ENCODE results near the gene MAGEB1.

MAGEB1 gene

GRCh38 chrX:30262763-30263162 is 15.8 kb downstream of the MAGEB1 start:
- Mint-ChIP-seq H3K4me3 (no peak overlapping the region), H3K27ac (no peak overlapping the region), H3K9me3 (no peaks in the 10 kb centered on the region), H3K4me1 (no peaks in the 10 kb centered on the region), H3K36me3 (ENCODE audit: low read depth) (no peaks in the 10 kb centered on the region), H3K27me3 (no peaks in the 10 kb centered on the region)
- DNase-seq (no peak), ATAC-seq (no peak)

GRCh38 chrX:30270639-30271038 is 23.7 kb downstream of the MAGEB1 start:
- ATAC-seq (no peak), DNase-seq (no peak)
- Mint-ChIP-seq H3K4me3 (no peak overlapping the region), H3K36me3 (ENCODE audit: low read depth) (no peaks in the 10 kb centered on the region), H3K27me3 (no peaks in the 10 kb centered on the region), H3K9me3 (no peaks in the 10 kb centered on the region), H3K27ac (no peak overlapping the region), H3K4me1 (no peaks in the 10 kb centered on the region)

GRCh38 chrX:30275498-30275897 is 28.6 kb downstream of the MAGEB1 start:
- H3K4me3 Mint-ChIP-seq: no peak overlapping the region
- H3K9me3 Mint-ChIP-seq: no peaks in the 10 kb centered on the region
- H3K27ac Mint-ChIP-seq: no peak overlapping the region
- H3K4me1 Mint-ChIP-seq: no peaks in the 10 kb centered on the region
- ATAC-seq: no peak
- no peak for DNase-seq
- no peaks in the 10 kb centered on the region for H3K36me3 Mint-ChIP-seq (ENCODE audit: low read depth)
- no peaks in the 10 kb centered on the region for H3K27me3 Mint-ChIP-seq

GRCh38 chrX:30278365-30278764 is 31.4 kb downstream of the MAGEB1 start:
- Mint-ChIP-seq H3K4me1 (no peaks in the 10 kb centered on the region), H3K36me3 (ENCODE audit: low read depth) (no peaks in the 10 kb centered on the region), H3K9me3 (no peaks in the 10 kb centered on the region), H3K27ac (no peak overlapping the region), H3K27me3 (no peaks in the 10 kb centered on the region), H3K4me3 (no peak overlapping the region)
- ATAC-seq: no peak
- DNase-seq: no peak

GRCh38 chrX:30280428-30280827 is 33.5 kb downstream of the MAGEB1 start:
- Mint-ChIP-seq H3K9me3 (no peaks in the 10 kb centered on the region), H3K27me3 (no peaks in the 10 kb centered on the region), H3K36me3 (ENCODE audit: low read depth) (no peaks in the 10 kb centered on the region), H3K4me1 (peaks cover 3% of the 10 kb centered on the region), H3K4me3 (no peak overlapping the region), H3K27ac (no peak overlapping the region)
- ATAC-seq: no peak
- no peak for DNase-seq

- Mint-ChIP-seq H3K36me3 (ENCODE audit: low read depth) (no peaks in the 10 kb centered on the region), H3K4me1 (peaks cover 3% of the 10 kb centered on the region), H3K9me3 (no peaks in the 10 kb centered on the region), H3K27me3 (no peaks in the 10 kb centered on the region), H3K4me3 (no peak overlapping the region), H3K27ac (no peak overlapping the region)
- ATAC-seq (no peak), DNase-seq (no peak)
These were observed 35.6 kb downstream of the MAGEB1 start for GRCh38 chrX:30282527-30282926.

- H3K4me1 Mint-ChIP-seq: peaks cover 3% of the 10 kb centered on the region
- H3K4me3 Mint-ChIP-seq: no peak overlapping the region
- no peaks in the 10 kb centered on the region for H3K9me3 Mint-ChIP-seq
- H3K27ac Mint-ChIP-seq: no peak overlapping the region
- DNase-seq: no peak
- H3K27me3 Mint-ChIP-seq: no peaks in the 10 kb centered on the region
- no peaks in the 10 kb centered on the region for H3K36me3 Mint-ChIP-seq (ENCODE audit: low read depth)
- ATAC-seq: no peak
These were observed 36.7 kb downstream of the MAGEB1 start for GRCh38 chrX:30283456-30284200.

GRCh38 chrX:30296408-30297254 is 49.7 kb downstream of the MAGEB1 start:
- Mint-ChIP-seq H3K27ac (no peak overlapping the region), H3K27me3 (peaks cover 2% of the 10 kb centered on the region), H3K4me1 (no peaks in the 10 kb centered on the region), H3K9me3 (peaks cover 3% of the 10 kb centered on the region), H3K36me3 (ENCODE audit: low read depth) (no peaks in the 10 kb centered on the region), H3K4me3 (no peak overlapping the region)
- DNase-seq (no peak), ATAC-seq (no peak)

GRCh38 chrX:30301208-30301607 is 54.3 kb downstream of the MAGEB1 start:
- H3K4me3 Mint-ChIP-seq: no peak overlapping the region
- no peak overlapping the region for H3K27ac Mint-ChIP-seq
- DNase-seq: no peak
- H3K27me3 Mint-ChIP-seq: peaks cover 2% of the 10 kb centered on the region
- ATAC-seq: no peak
- H3K9me3 Mint-ChIP-seq: no peaks in the 10 kb centered on the region
- H3K36me3 Mint-ChIP-seq (ENCODE audit: low read depth): no peaks in the 10 kb centered on the region
- H3K4me1 Mint-ChIP-seq: no peaks in the 10 kb centered on the region
